Gastrocnemius medialis (tissue), 4 donors: Measurements from ENCODE around the gene MADD.

Experiments
- CTCF ChIP-seq, 5 experiments: fragments of 450-650 bp in 3 of 5; fragments of 200-600 bp in 2 of 5; sonication (generic) in 2 of 5; IDR thresholded peaks in 4 of 5; conservative IDR thresholded peaks in 1 of 5; 1 replicate in 4 of 5; 2 replicates in 1 of 5; pipeline ENCODE4 v1.5.1; 2016 to 2019; ENCODE audit warnings: antibody characterized with exemption in 5 of 5, mild to moderate bottlenecking in 3 of 5, moderate library complexity in 3 of 5
- POLR2A ChIP-seq, 2 donors: fragments of 450-650 bp; IDR thresholded peaks; one replicate each; pipeline ENCODE4 v1.6.1; 2017; ENCODE audit warnings: antibody characterized with exemption in 2 of 2, mild to moderate bottlenecking in 2 of 2, moderate library complexity in 2 of 2

GRCh38 chr11:47326198-47326597, 56.3 kb downstream of the MADD start:
- no peak for TF ChIP-seq CTCF (IDR thresholded peaks at IDR 0.05 in 4 of 5, conservative IDR thresholded peaks at IDR 0.05 in 1 of 5)
- no peak for TF ChIP-seq POLR2A (IDR thresholded peaks at IDR 0.05)
